Measurements from ENCODE around the gene UBAC1.

- TF ChIP-seq CTCF (IDR thresholded peaks at IDR 0.05; ENCODE audit: low read depth, low read length, poor library complexity, severe bottlenecking) = no peak
- no peak for TF ChIP-seq EZH2phosphoT487 (IDR thresholded peaks at IDR 0.05; ENCODE audit: borderline replicate concordance, low read length)
Measured at GRCh38 chr9:135896626-135897025, 64.5 kb downstream of the UBAC1 start.
